HG02588 (cell line): ENCODE results near the gene SAC3D1.
"Not testable (repeated sequence)": the region's sequence is repeated elsewhere in the genome, so short reads cannot be mapped to it uniquely, and the experiment has no call there.

Source experiments
- ATAC-seq: cut with Tn5 transposase; IDR thresholded peaks from one replicate; pipeline ENCODE4 v1.9.1; 2021; ENCODE audit warnings: mild to moderate bottlenecking, moderate library complexity; ENCODE audit not compliant: unreplicated experiment

Gene SAC3D1

GRCh38 chr11:65040847-65041622 is at the start of gene SAC3D1:
SAC3D1 (plus strand) TSS chr11:65041210; CDS start chr11:65041293, 83 bp downstream.
- ATAC-seq, result peak; percentile 80

GRCh38 chr11:64994318-64994717 is 46.7 kb upstream of the SAC3D1 start:
- ATAC-seq, result no peak

DNA sequence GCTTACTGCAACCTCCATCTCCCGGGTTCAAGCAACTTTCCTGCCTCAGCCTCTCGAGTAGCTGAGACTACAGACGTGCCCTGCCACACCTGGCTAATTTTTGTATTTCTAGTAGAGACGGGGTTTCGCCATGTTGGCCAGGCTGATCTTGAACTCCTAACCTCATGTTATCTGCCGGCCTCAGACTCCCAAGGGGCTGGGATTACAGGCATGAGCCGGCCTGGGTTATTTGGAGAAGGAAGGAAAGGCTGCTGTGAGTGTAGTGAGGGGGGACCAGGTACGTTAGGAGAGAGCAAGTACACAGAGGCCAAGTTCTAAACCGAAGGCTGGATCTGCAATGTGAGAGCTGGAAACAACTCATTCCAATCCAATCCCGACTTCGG is 44.7 kb upstream of the SAC3D1 start:
- no peak for ATAC-seq

- no peak for ATAC-seq
Measured at GRCh38 chr11:64996710-64997380, 44.2 kb upstream of the SAC3D1 start, which contains the start of gene BATF2. BATF2 (minus strand) TSS chr11:64996971; CDS start chr11:64996914, 57 bp downstream.

DNA sequence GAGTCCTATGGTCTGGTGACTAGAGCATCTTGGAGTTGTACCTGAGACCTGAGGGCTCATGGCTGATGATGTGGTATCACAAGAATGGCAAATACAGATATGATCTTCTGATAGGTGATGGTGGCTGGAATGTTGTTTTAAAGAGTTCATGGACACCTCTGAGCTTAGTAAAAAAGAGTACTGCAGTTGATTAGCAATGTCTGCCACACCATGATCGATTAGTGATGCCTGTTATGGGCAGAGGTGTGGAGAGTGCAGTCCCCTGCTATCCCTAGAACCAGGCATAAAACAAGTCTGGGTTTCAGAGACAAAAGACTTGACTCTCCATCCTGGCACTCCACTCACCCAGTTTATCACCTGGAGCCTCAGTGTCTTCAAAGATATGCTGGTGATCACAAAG is 42.9 kb upstream of the SAC3D1 start:
- no peak for ATAC-seq

- ATAC-seq, result no peak
Measured at GRCh38 chr11:64998690-64999431, 42.1 kb upstream of the SAC3D1 start.

DNA sequence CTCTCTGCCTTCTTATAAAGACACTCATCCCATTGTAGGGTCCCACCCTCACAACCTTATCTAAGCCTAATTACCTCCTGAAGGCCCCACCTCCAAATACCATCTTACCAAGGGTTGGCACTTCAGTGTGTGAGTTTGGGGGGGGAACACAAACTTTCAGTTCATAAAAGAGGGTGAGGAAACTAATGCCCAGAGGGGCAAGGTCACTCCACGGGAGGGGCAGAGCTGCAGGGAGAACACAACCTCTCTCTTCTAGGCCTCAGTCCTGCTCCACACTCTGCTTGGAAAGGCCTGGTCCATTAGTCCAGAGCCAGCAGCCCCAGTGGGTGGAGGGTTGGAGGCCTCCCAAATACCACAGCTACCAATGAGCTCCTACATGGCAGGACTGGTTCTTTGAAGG is 41.5 kb upstream of the SAC3D1 start:
- ATAC-seq, result no peak

DNA sequence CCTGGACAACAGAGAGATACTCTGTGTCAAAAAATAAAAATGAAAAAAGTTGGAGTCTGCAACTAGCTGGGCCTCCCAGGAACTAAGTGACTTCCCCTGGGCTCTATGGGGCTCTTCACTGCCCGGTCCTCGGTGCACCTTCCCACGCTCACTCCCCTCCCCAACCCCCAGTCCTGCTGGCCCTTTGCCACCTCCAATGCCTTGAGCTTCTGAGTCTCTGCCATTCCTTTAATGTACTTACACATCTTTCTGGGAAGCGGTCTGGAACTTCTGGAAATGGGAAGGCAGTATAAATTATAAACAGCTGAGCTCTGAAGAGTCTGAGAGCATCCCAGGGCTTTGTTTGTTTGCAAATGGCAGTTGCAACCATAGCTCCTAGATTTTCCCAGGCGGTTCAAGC is 38.3 kb upstream of the SAC3D1 start:
- ATAC-seq, result no peak

- ATAC-seq, result no peak
Measured at GRCh38 chr11:65003282-65003681, 37.7 kb upstream of the SAC3D1 start.

- not testable (repeated sequence) for ATAC-seq
Measured at GRCh38 chr11:65003968-65004367, 37.0 kb upstream of the SAC3D1 start.

GRCh38 chr11:65008016-65008415 is 33.0 kb upstream of the SAC3D1 start:
- no peak for ATAC-seq

DNA sequence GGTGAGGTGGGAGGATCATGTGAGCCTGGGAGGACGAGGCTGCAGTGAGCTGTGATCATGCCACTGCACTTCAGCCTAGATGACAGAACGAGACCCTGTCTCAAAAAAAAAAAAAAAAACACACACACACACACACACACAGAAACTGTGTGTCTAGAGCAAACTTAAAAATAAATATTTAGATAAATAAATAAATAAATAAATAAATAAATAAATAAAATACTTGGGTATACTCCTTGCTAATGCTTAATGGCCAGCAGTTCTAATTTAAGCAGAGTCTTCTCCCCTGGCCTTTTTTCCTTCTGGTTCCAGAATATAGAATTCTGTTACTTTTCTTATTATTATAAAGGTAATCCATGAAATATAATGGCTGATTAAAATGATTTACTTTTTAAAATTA is 32.1 kb upstream of the SAC3D1 start:
- ATAC-seq, result no peak

GRCh38 chr11:65013130-65013887 is 27.7 kb upstream of the SAC3D1 start:
- peak; percentile 68 for ATAC-seq

DNA sequence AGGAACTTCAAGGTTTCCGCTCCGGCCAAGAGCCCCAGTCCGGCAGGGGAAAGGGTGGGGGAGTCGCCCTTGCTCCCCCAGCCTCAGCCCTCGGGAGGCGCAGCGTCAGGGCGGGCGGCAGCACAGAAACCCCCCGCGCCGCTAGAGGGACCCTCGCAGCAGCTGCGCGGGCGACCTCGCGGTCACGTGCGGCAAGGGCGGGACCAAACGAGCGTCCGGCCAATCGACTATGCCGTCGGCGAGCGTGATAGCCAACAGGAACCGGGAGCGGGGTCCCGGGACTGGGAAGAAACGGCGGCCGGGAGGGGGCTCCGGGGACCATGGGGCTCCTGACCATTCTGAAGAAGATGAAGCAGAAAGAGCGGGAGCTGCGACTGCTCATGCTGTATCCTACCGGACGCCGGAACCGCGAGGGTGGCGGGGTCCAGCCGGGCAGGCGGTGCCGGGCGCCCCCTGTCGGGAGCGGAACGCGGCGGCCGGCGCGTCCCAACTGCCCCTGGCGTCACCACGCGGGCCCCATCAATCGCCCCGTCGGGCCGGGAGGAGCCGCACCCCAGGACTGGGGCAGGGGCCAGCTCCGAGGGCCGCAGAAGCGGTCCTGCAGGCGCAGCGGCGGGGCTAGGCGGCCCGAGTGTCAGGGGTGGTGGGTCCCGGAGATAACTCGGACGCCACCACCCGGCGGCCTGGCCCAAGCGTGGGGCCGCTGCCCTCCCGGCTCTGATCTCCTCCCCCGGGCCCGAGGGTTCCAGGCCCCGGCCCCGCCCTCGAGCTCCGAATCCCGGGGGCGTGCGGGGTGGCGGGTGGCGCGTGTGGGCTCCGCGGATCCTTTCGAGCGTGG is 26.9 kb upstream of the SAC3D1 start, which contains the start of gene ARL2:
TSS of gene ARL2 (plus strand) at position 273 of the 838 bp plus-strand sequence. CDS start at position 321, 48 bp downstream.
- ATAC-seq, result peak; percentile 71

DNA sequence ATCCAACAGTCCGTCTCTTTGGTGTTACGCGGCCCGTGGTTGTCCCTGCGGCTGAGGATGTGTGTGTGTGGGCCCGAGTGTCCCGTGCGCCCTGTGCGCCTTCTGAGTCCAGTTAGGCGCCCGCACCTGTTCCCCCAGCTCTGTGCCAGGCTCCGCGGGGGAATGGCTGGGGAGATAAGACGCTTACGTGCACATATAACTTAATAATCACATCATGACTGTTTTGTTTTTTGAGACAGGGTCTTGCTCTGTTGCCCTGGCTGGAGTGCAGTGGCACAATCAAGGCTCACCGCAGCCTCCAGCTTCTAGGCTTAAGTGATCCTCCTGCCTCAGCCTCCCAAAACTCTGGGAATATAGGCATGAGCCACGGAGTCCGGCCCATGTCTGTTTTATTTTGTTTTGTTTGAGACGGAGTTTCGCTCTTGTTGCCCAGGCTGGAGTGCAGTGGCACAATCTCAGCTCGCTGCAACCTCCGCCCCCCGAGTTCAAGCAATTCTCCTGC is 26.2 kb upstream of the SAC3D1 start:
- ATAC-seq, result no peak

DNA sequence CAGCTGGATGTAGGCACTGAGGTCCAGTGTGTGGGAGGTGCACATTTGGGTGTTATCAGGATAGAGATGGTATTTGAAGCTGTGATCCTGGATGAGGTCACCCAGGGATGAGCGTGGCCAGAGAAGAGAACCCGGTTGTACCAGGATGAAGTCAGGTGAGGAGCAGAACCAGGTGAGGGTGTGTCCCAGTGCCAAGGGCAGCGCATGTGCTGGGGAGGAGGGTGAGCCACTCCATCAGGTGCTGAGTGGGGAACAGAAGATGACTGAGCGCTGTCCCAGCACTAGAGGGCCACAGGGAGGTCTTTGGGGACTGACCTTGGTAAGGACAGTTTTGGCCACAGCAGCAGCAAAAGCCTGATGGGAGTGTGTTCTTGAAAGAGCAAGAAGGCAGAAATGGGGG is 24.3 kb upstream of the SAC3D1 start:
- ATAC-seq, result no peak

DNA sequence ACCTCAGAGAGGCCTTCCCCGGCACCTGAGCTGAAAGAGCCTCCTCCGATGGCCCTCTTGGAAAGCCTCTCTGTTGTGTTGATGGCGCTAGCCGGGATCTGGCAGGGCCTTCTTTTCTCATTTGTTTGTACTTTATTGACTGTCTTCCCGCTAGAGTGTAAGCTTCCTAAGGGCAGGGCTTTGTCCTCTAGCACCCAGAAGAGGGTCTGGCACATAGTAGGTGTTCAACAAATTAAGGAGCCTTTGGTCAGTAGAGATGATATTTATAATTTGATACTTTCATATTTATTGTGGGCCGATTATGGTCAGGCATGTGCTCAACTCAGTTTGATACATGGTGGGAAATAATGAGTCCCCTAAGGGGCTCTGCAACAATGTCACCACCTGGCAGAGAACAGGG is 23.1 kb upstream of the SAC3D1 start:
- no peak for ATAC-seq

DNA sequence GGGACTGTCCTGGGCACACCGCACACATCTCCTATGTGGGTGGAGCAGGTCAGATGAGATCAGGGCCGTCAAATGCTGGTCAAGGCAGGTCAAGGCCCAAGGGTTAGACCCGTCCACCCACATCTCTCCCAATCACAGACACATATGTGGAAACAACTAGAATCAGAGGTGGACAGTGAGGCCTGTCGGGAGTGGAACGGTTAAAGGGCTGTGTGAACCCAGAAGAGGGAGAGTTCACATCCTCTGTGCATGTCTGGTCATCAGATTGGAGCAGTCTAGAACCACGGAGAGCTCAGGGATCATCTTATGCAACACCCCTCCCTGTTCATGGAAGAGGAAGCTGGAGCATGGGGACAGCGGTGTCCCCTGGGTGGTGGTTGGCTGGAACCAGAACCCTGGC is 21.2 kb upstream of the SAC3D1 start:
- no peak for ATAC-seq

DNA sequence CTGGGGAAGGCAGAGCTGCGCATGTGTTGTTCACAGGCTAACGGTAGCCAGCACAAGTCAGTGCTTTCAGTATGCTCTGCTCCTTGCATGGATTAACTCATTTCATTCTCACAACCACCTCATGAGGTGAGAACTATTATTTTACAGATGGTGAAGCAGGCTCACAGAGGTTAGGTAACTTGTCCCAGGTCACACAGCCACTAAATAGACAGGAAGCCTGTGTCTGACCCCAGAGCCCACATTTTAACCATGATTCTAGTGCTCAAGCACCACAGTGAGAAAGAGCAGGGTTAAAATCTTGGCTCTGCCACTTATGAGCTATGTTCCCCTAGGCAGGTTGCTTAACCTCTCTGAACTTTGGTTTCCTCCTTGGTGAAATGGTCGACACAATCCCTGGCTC is 20.0 kb upstream of the SAC3D1 start:
- no peak for ATAC-seq

DNA sequence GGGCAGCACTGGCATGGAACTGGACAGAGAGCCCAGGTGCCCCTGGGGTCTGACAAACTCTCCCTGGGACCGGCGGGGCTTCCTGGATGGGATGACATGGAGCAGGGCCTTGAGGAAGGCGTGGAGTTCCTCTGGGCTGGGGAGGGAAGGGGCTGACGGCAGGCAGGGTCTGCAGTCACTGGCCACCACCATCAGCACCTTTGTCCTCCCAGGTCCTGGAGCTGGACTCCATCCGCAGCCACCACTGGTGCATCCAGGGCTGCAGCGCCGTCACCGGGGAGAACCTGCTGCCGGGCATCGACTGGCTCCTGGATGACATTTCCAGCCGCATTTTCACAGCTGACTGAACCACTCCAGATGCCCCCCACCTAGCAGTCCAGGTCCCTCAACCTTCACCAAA is 19.5 kb upstream of the SAC3D1 start:
- no peak for ATAC-seq
